H1 (cell line): ENCODE measurements around the gene MMP20. TPM values are rescaled to one million over a fixed set of nuclear protein-coding genes. Genes with fewer than 3 reads are reported as not detected.

Experiments used
- CTCF ChIA-PET: fragments of 300-600 bp; sonication (Branson Sonifier 250); formaldehyde crosslinking; loops from one replicate; lab custom pipeline; 2021; ENCODE audit not compliant: partially characterized antibody; lab: Charles Lee
- POLR2A ChIA-PET: fragments of 300-600 bp; sonication (Branson Sonifier 250); formaldehyde crosslinking; loops from one replicate; lab custom pipeline; 2021; ENCODE audit warnings: inconsistent platforms; ENCODE audit not compliant: partially characterized antibody; lab: Charles Lee
- DNase-seq, 2 experiments: peaks; one replicate each; pipeline versions ENCODE4 v3.0.0 to v3.0.0-alpha.2; 2010 to 2022; ENCODE audit warnings: low spot score in 2 of 2, low read depth in 1 of 2, mixed read lengths in 1 of 2
- FAIRE-seq: peaks from 2 replicates; lab custom pipeline; 2011; peaks lifted over from hg19 to GRCh38; lab: Jason Lieb, UNC
- H2AFZ ChIP-seq: 2 replicates; pipeline ENCODE4 v1.8.1; 2012; ENCODE audit warnings: low read length, inconsistent platforms
- H2AK5ac ChIP-seq: 2 replicates; pipeline ENCODE4 v1.6.1; 2013; ENCODE audit warnings: low read depth, low read length
- H2BK120ac ChIP-seq: replicated peaks from 2 replicates; pipeline ENCODE3; 2013; ENCODE audit warnings: low read depth, low read length, inconsistent platforms
- H2BK12ac ChIP-seq: 2 replicates; pipeline ENCODE4 v1.6.1; 2013; ENCODE audit warnings: low read depth, low read length
- H2BK15ac ChIP-seq: 2 replicates; pipeline ENCODE4 v1.6.1; 2013; ENCODE audit warnings: low read length
- H2BK20ac ChIP-seq: 2 replicates; pipeline ENCODE4 v1.6.1; 2013; ENCODE audit warnings: low read length
- H2BK5ac ChIP-seq: 2 replicates; pipeline ENCODE4 v1.6.1; 2013; ENCODE audit warnings: low read depth, low read length
- H3K14ac ChIP-seq: 2 replicates; pipeline ENCODE4 v1.6.1; 2013; ENCODE audit warnings: inconsistent platforms; ENCODE audit not compliant: insufficient read length
- H3K18ac ChIP-seq: 2 replicates; pipeline ENCODE4 v1.6.1; 2013; ENCODE audit warnings: low read length; ENCODE audit errors: extremely low read depth
- H3K23ac ChIP-seq: 2 replicates; pipeline ENCODE4 v1.6.1; 2013; ENCODE audit warnings: inconsistent platforms; ENCODE audit not compliant: insufficient read length
- H3K23me2 ChIP-seq: 2 replicates; pipeline ENCODE4 v1.6.1; 2013; ENCODE audit warnings: low read depth, low read length
- H3K27ac ChIP-seq: 2 replicates; pipeline ENCODE4 v1.6.1; 2011; ENCODE audit warnings: low read depth, low read length, inconsistent platforms
- H3K27me3 ChIP-seq, 4 experiments: replicated peaks in 1 of 4; 1 replicate in 1 of 4; 2 replicates in 3 of 4; pipeline versions ENCODE4 v1.6.1 to v1.8.1; 2011 to 2013; ENCODE audit warnings: low read length in 3 of 4, mild to moderate bottlenecking in 3 of 4, inconsistent platforms in 2 of 4, mixed read lengths in 2 of 4, moderate library complexity in 1 of 4; ENCODE audit not compliant: control insufficient read depth in 3 of 4, insufficient read depth in 3 of 4; ENCODE audit errors: extremely low read depth in 1 of 4
- H3K36me3 ChIP-seq, 4 experiments: 2 replicates each; pipeline versions ENCODE4 v1.6.1 to v1.8.1; 2011 to 2013; ENCODE audit warnings: mild to moderate bottlenecking in 4 of 4, low read length in 3 of 4, moderate library complexity in 2 of 4, control low read depth in 1 of 4, inconsistent platforms in 1 of 4; ENCODE audit not compliant: insufficient read depth in 4 of 4, control insufficient read depth in 2 of 4
- H3K4ac ChIP-seq: replicated peaks from 2 replicates; pipeline ENCODE3; 2013; ENCODE audit warnings: low read length, low read depth, mixed read lengths, inconsistent platforms; ENCODE audit not compliant: insufficient read length
- H3K4me1 ChIP-seq, 4 experiments: replicated peaks in 1 of 4; 1 replicate in 1 of 4; 2 replicates in 3 of 4; pipeline versions ENCODE4 v1.6.1 to v1.8.1; 2011 to 2013; ENCODE audit warnings: low read length in 3 of 4, inconsistent platforms in 2 of 4, mixed read lengths in 1 of 4; ENCODE audit not compliant: insufficient read depth in 4 of 4, control insufficient read depth in 3 of 4
- H3K4me2 ChIP-seq, 2 experiments: 2 replicates each; pipeline versions ENCODE4 v1.6.1 to v1.8.1; 2011 to 2013; ENCODE audit warnings: low read depth in 2 of 2, low read length in 2 of 2, control low read depth in 1 of 2, inconsistent platforms in 1 of 2, mild to moderate bottlenecking in 1 of 2; ENCODE audit not compliant: insufficient read depth in 1 of 2
- H3K4me3 ChIP-seq, 4 experiments: fragments of 200-600, 300-600 bp in 1 of 4; sonication (generic), shearing (Covaris generic), sonication (Bioruptor Twin) in 1 of 4; 2 replicates each; pipeline versions ENCODE4 v1.5.1 to v1.8.1; 2011 to 2016; ENCODE audit warnings: low read length in 4 of 4, low read depth in 3 of 4, control low read depth in 2 of 4, inconsistent platforms in 2 of 4, mild to moderate bottlenecking in 2 of 4, mixed read lengths in 1 of 4, moderate library complexity in 1 of 4; ENCODE audit not compliant: insufficient read depth in 2 of 4; ENCODE audit errors: extremely low read depth in 1 of 4
- H3K56ac ChIP-seq: replicated peaks from 2 replicates; pipeline ENCODE3; 2013; ENCODE audit warnings: low read depth, mild to moderate bottlenecking, mixed read lengths, low read length, inconsistent platforms; ENCODE audit not compliant: insufficient read length
- H3K79me1 ChIP-seq: 2 replicates; pipeline ENCODE4 v1.6.1; 2013; ENCODE audit warnings: low read depth, low read length, control low read depth
- H3K79me2 ChIP-seq, 2 experiments: 2 replicates each; pipeline versions ENCODE4 v1.6.1 to v1.8.1; 2012 to 2013; ENCODE audit warnings: low read length in 2 of 2, mild to moderate bottlenecking in 2 of 2, inconsistent platforms in 1 of 2; ENCODE audit not compliant: insufficient read depth in 2 of 2, control insufficient read depth in 1 of 2
- H3K9ac ChIP-seq, 4 experiments: replicated peaks in 1 of 4; 1 replicate in 1 of 4; 2 replicates in 3 of 4; pipeline versions ENCODE4 v1.6.1 to v1.8.1; 2011 to 2013; ENCODE audit warnings: low read depth in 3 of 4, low read length in 3 of 4, control low read depth in 2 of 4, mild to moderate bottlenecking in 2 of 4, moderate library complexity in 2 of 4, inconsistent platforms in 1 of 4; ENCODE audit errors: extremely low read depth in 1 of 4
- H3K9me3 ChIP-seq, 2 experiments: 2 replicates each; pipeline versions ENCODE4 v1.6.1 to v1.8.1; 2012 to 2013; ENCODE audit warnings: mild to moderate bottlenecking in 2 of 2, moderate library complexity in 2 of 2, control low read depth in 1 of 2, inconsistent platforms in 1 of 2, low read depth in 1 of 2, low read length in 1 of 2, mixed read lengths in 1 of 2; ENCODE audit not compliant: insufficient read depth in 2 of 2
- H4K20me1 ChIP-seq, 2 experiments: replicated peaks in 1 of 2; 2 replicates each; pipeline versions ENCODE3 to v1.8.1; 2011 to 2013; ENCODE audit warnings: inconsistent platforms in 2 of 2, low read length in 2 of 2, mild to moderate bottlenecking in 1 of 2; ENCODE audit not compliant: insufficient read depth in 2 of 2, control insufficient read depth in 1 of 2
- H4K5ac ChIP-seq: 2 replicates; pipeline ENCODE4 v1.6.1; 2013; ENCODE audit warnings: low read length, low read depth, mixed read lengths, inconsistent platforms; ENCODE audit not compliant: insufficient read length
- H4K8ac ChIP-seq: 2 replicates; pipeline ENCODE4 v1.8.0; 2013; ENCODE audit warnings: mild to moderate bottlenecking, moderate library complexity, low read length, inconsistent platforms; ENCODE audit not compliant: insufficient read depth; ENCODE audit errors: extremely low read depth
- H4K91ac ChIP-seq: replicated peaks from 2 replicates; pipeline ENCODE3; 2013; ENCODE audit warnings: low read length, mixed read lengths, inconsistent platforms; ENCODE audit not compliant: insufficient read length
- ASH2L ChIP-seq: fragments of 200-600, 300-600 bp; sonication (generic); IDR thresholded peaks from one replicate; pipeline ENCODE4 v1.7.1; 2017; ENCODE audit warnings: low read length
- BCL11A ChIP-seq, 2 experiments: IDR thresholded peaks; one replicate each; pipeline ENCODE4 v1.6.1; 2011; ENCODE audit warnings: low read depth in 2 of 2, low read length in 2 of 2, mild to moderate bottlenecking in 2 of 2
- CBX5 ChIP-seq: fragments of 300-800, 300-1000 bp; sonication (generic); IDR thresholded peaks from 2 replicates; pipeline ENCODE4 v1.7.1; 2016; ENCODE audit warnings: antibody characterized with exemption, low read length, low read depth
- CTCF ChIP-seq, 3 experiments: IDR thresholded peaks; 1 replicate in 2 of 3; 2 replicates in 1 of 3; pipeline versions ENCODE4 v1.5.1 to v1.6.1; 2011; ENCODE audit warnings: low read length in 3 of 3, mild to moderate bottlenecking in 3 of 3, inconsistent platforms in 2 of 3, low read depth in 1 of 3, moderate library complexity in 1 of 3; ENCODE audit not compliant: insufficient read depth in 1 of 3; ENCODE audit errors: control extremely low read depth in 1 of 3
- MAX ChIP-seq: IDR thresholded peaks from 2 replicates; pipeline ENCODE4 v1.6.1; 2012; ENCODE audit warnings: inconsistent platforms
- RAD21 ChIP-seq, 2 experiments: IDR thresholded peaks in 1 of 2; conservative IDR thresholded peaks in 1 of 2; 2 replicates each; pipeline ENCODE4 v1.6.1; 2011; ENCODE audit warnings: low read depth in 2 of 2, low read length in 2 of 2, improper control_type of control experiment in 1 of 2, inconsistent platforms in 1 of 2, mild to moderate bottlenecking in 1 of 2, moderate library complexity in 1 of 2
- RFX5 ChIP-seq: IDR thresholded peaks from 2 replicates; pipeline ENCODE4 v1.6.1; 2011; ENCODE audit warnings: low read depth, low read length, improper control_type of control experiment, borderline replicate concordance
- RXRA ChIP-seq: IDR thresholded peaks from 2 replicates; pipeline ENCODE4 v1.6.1; 2011; ENCODE audit warnings: low read depth, mild to moderate bottlenecking, low read length, moderate library complexity; ENCODE audit not compliant: insufficient read depth
- SIX5 ChIP-seq: IDR thresholded peaks from 2 replicates; pipeline ENCODE4 v1.6.1; 2011; ENCODE audit warnings: mild to moderate bottlenecking, low read depth, low read length
- TAF7 ChIP-seq: optimal IDR thresholded peaks from 2 replicates; pipeline ENCODE3; 2011; ENCODE audit warnings: low read depth, mild to moderate bottlenecking, inconsistent platforms, low read length, moderate library complexity, borderline replicate concordance
- ZNF274 ChIP-seq: IDR thresholded peaks from 2 replicates; pipeline ENCODE4 v1.7.0; 2012; ENCODE audit warnings: low read length, borderline replicate concordance; ENCODE audit errors: extremely low read depth
- WGBS, 2 experiments: shearing (Covaris generic) in 1 of 2; methylation state at CpG; one replicate each; pipeline versions ENCODE4 v1.1.6 to v1.1.7; 2013 to 2015; ENCODE audit warnings: low lambda C conversion rate in 2 of 2, mixed read lengths in 2 of 2, inconsistent platforms in 1 of 2, low coverage in 1 of 2, missing lambda C conversion rate in 1 of 2; ENCODE audit not compliant: insufficient replicate concordance in 2 of 2, insufficient coverage in 1 of 2, insufficient read length in 1 of 2; ENCODE audit errors: extremely low coverage in 1 of 2, missing lambda C conversion rate in 1 of 2; 5-methylcytosine and 5-hydroxymethylcytosine counted together
- polyA plus RNA-seq, 7 experiments: library from polyadenylated mRNA; depleted of rRNA in 3 of 7; stranded (reverse) in 5 of 7; unstranded in 2 of 7; fragments of >200 nt in 5 of 7; fragments of 200-250 nt in 2 of 7; gene quantifications; 1 replicate in 5 of 7; 2 replicates in 1 of 7; 4 replicates in 1 of 7; pipeline versions ENCODE4 v1.2.1 to v1.2.3, GENCODE V29; 2011 to 2013; ENCODE audit warnings: missing spikeins in 2 of 7, mixed read lengths in 2 of 7
- total RNA-seq: library from RNA; stranded (reverse); fragmentation: NEBNext Ultra II Directional; extraction: Animal tissue kit (Norgen Biotek cat#: 25700); gene quantifications from 2 replicates; pipeline ENCODE4 v1.2.1, GENCODE V29; 2021

MMP20 gene
- total and polyA plus RNA-seq, 2 of the 8 experiments (the other 6 are each of a cell fraction or from before 2014, with no cell fraction given) = not detected

GRCh38 chr11:102611291-102611690 is 13.8 kb downstream of the MMP20 start:
- 94% methylated on average over 4 of the region's 4 CpGs; no CpG with 5 or more reads in 1 of the 2 experiments for WGBS, 2 experiments
- no peak for TF ChIP-seq SIX5
- no peak for TF ChIP-seq TAF7
- TF ChIP-seq RAD21 (IDR thresholded peaks at IDR 0.05 in 1 of 2, conservative IDR thresholded peaks at IDR 0.05 in 1 of 2; ENCODE audit: low read depth in 2 of 2, low read length in 2 of 2) = no peak
- no peak for TF ChIP-seq MAX
- TF ChIP-seq ZNF274 = no peak
- TF ChIP-seq BCL11A (IDR thresholded peaks at IDR 0.05; ENCODE audit: low read depth in 2 of 2, low read length in 2 of 2) = no peak
- no peak for TF ChIP-seq RFX5
- no peak for TF ChIP-seq CTCF (IDR thresholded peaks at IDR 0.05; ENCODE audit: control extremely low read depth in 1 of 3, insufficient read depth in 1 of 3, low read depth in 1 of 3, low read length in 3 of 3)
- no peak for TF ChIP-seq ASH2L
- no peak for TF ChIP-seq CBX5
- TF ChIP-seq RXRA = no peak

More at GRCh38 chr11:102611291-102611690, 13.8 kb downstream of the MMP20 start:
- FAIRE-seq (no peak), DNase-seq (no peak)
- CTCF ChIA-PET = interaction anchor here (0.6 to 6.2 kb wide), 6 partner anchors 8 to 269 kb away, joined by 3 to 54 read pairs (median 6); no protein-coding TSS in a partner anchor
- Histone ChIP-seq H3K27ac (no peak overlapping the region), H2BK5ac (no peak overlapping the region), H3K4ac (no peak overlapping the region), H4K8ac (no peak overlapping the region), H2BK20ac (no peak overlapping the region), H4K5ac (no peak overlapping the region), H3K4me2 (no peak overlapping the region), H3K56ac (no peak overlapping the region), H4K91ac (no peak overlapping the region), H3K18ac (no peak overlapping the region), H3K9ac (no peak overlapping the region), H3K36me3 (no peaks in the 10 kb centered on the region), H4K20me1 (no peaks in the 10 kb centered on the region), H3K79me1 (no peaks in the 10 kb centered on the region), H3K23me2 (no peaks in the 10 kb centered on the region), H3K4me3 (no peak overlapping the region), H3K14ac (no peak overlapping the region), H2BK120ac (no peak overlapping the region), H3K9me3 (no peaks in the 10 kb centered on the region), H3K4me1 (peaks cover 4 to 15% (median 12%) of the 10 kb centered on the region in 4 experiments; a peak in 6 of 7 replicates), H2AK5ac (no peak overlapping the region), H2AFZ (no peak overlapping the region), H2BK15ac (no peak overlapping the region), H2BK12ac (no peak overlapping the region), H3K79me2 (no peaks in the 10 kb centered on the region), H3K27me3 (no peaks in the 10 kb centered on the region), H3K23ac (no peak overlapping the region)
- POLR2A ChIA-PET = no interaction called here
